C4-2B (cell line): ENCODE data around the gene MAPK8IP2.

Experiments
- ZFX ChIP-seq: fragments of 450-650 bp; IDR thresholded peaks from 2 replicates; pipeline ENCODE4 v1.6.1; 2017
- TF ChIP-seq, protein P1 (sequence below): fragments of 450-650 bp; conservative IDR thresholded peaks from 2 replicates; pipeline ENCODE4 v1.5.1; 2017; ENCODE audit warnings: mild to moderate bottlenecking

DNA sequence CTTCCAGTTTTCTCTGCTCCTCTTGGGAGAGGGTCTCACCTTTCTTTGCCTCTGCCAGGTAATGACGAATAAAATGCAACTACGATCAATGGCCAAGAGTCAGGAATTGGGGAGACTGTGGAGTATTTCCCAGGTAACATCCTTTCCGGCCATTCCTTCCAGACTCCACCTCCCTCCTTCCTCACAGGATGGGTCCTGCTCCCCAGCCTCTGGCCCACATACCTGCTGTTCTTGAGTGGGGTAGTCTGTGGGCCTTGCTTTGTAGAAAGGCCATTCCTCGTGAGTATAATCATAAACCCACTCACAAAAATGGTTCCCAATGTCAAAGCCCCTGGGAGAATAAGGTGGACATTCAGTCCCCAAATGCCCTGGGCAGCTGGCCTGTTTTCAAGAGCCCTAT is 20.8 kb upstream of the MAPK8IP2 start:
- TF ChIP-seq, protein P1, sequence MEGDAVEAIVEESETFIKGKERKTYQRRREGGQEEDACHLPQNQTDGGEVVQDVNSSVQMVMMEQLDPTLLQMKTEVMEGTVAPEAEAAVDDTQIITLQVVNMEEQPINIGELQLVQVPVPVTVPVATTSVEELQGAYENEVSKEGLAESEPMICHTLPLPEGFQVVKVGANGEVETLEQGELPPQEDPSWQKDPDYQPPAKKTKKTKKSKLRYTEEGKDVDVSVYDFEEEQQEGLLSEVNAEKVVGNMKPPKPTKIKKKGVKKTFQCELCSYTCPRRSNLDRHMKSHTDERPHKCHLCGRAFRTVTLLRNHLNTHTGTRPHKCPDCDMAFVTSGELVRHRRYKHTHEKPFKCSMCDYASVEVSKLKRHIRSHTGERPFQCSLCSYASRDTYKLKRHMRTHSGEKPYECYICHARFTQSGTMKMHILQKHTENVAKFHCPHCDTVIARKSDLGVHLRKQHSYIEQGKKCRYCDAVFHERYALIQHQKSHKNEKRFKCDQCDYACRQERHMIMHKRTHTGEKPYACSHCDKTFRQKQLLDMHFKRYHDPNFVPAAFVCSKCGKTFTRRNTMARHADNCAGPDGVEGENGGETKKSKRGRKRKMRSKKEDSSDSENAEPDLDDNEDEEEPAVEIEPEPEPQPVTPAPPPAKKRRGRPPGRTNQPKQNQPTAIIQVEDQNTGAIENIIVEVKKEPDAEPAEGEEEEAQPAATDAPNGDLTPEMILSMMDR, result no peak
- TF ChIP-seq ZFX, result no peak
